Suprapubic skin (tissue), 4 donors: ENCODE measurements around the gene SPRY4.

Experiments
- POLR2A ChIP-seq, 2 donors: fragments of 450-650 bp; IDR thresholded peaks; one replicate each; pipeline ENCODE4 v1.6.1; 2017; ENCODE audit warnings: antibody characterized with exemption in 2 of 2, mild to moderate bottlenecking in 2 of 2, moderate library complexity in 2 of 2
- POLR2AphosphoS5 ChIP-seq, 3 donors: sonication (generic); formaldehyde crosslinking; IDR thresholded peaks; one replicate each; pipeline ENCODE4 v1.6.1; 2017; ENCODE audit warnings: antibody characterized with exemption in 3 of 3
- TF ChIP-seq, protein P1 (sequence below), 2 donors: fragments of 200-600 bp in 1 of 2; fragments of 450-650 bp in 1 of 2; sonication (generic) in 1 of 2; IDR thresholded peaks; one replicate each; pipeline ENCODE4 v1.5.1; 2016 to 2019; ENCODE audit warnings: antibody characterized with exemption in 2 of 2, mild to moderate bottlenecking in 1 of 2, moderate library complexity in 1 of 2

DNA sequence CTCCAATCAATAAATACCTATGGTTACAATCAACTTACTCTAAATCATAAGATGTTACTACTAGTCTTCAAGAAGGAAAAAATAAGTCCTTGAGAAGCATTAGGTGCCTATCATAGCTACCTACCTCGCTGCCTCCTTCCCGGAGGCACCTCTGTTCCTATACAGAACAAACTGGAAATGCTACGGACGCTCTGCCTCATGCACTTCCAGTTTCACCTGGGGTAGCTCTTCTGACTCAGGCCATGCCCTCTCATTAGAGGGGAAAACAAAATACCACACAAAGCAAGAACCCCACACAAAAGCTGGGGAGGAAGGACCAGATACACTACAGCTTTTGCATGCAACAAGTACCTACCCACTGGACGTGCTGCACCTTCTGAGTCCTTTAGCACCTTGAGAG lies 12.4 kb downstream of the SPRY4 start:
- TF ChIP-seq POLR2A (IDR thresholded peaks at IDR 0.05): no peak
- TF ChIP-seq, protein P1, sequence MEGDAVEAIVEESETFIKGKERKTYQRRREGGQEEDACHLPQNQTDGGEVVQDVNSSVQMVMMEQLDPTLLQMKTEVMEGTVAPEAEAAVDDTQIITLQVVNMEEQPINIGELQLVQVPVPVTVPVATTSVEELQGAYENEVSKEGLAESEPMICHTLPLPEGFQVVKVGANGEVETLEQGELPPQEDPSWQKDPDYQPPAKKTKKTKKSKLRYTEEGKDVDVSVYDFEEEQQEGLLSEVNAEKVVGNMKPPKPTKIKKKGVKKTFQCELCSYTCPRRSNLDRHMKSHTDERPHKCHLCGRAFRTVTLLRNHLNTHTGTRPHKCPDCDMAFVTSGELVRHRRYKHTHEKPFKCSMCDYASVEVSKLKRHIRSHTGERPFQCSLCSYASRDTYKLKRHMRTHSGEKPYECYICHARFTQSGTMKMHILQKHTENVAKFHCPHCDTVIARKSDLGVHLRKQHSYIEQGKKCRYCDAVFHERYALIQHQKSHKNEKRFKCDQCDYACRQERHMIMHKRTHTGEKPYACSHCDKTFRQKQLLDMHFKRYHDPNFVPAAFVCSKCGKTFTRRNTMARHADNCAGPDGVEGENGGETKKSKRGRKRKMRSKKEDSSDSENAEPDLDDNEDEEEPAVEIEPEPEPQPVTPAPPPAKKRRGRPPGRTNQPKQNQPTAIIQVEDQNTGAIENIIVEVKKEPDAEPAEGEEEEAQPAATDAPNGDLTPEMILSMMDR (IDR thresholded peaks at IDR 0.05): no peak
- TF ChIP-seq POLR2AphosphoS5 (IDR thresholded peaks at IDR 0.05): no peak
